Activated CD8-positive, alpha-beta memory T cell treated with anti-CD3 and anti-CD28 coated beads, Interleukin-2, amount 50 U/mL, for 48 hours (primary cell): ENCODE results near the gene CRACR2A.

Source experiments
- DNase-seq: peaks from one replicate; pipeline ENCODE4 v3.0.0-alpha.2; 2020

CRACR2A gene

DNA sequence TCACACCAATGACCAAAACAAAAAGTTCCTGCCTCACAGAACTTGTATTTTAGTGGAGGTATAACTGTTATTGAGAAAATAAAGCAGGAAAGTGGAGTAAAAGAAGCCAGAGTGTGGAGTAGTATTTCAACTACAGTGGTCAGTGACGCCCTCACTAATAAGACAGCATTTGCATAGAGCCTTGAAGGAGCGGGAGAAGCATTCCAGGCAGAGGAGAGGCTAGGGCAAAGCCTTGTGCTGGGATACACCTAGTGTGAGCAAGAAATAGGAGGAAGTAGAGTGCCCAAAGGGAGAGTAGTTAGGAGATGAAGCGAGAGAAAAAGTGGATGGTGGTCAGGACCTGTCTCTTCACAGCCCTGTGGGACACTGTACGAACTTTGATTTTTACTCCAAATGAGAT is 107.8 kb downstream of the CRACR2A start:
- no peak for DNase-seq

- DNase-seq: no peak
Measured at GRCh38 chr12:3644104-3644503, 108.8 kb downstream of the CRACR2A start.

DNA sequence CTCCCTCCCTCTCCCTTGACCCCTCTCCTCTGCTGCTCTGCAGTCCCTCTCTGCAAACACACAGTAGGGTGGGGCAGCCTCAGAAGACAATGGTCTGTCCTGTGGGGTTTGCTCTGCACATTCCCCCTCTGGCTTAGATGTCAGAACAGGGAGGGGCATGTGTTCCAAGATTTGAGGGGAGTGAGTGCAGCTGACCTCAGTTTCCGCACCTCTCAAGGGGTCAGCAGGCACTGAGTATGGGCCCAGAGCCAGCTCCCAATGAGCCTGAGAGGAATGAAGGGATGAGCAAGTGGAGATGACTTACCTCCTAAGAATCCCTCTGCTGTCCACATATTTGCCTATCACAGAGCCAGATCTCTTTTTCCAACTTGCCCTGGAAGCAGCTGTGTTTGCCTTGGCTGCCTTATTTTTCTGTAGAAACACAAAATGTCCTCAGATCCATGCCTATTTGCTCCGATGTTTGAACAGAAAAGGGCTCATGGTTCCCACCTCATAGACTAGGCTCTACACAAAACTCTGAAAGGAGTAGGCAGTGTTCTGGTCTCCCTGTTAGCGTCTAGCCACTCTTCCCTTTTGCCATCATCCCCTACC is 111.4 kb downstream of the CRACR2A start:
- DNase-seq: no peak

GRCh38 chr12:3636328-3636727 is 116.6 kb downstream of the CRACR2A start:
- DNase-seq: no peak

DNA sequence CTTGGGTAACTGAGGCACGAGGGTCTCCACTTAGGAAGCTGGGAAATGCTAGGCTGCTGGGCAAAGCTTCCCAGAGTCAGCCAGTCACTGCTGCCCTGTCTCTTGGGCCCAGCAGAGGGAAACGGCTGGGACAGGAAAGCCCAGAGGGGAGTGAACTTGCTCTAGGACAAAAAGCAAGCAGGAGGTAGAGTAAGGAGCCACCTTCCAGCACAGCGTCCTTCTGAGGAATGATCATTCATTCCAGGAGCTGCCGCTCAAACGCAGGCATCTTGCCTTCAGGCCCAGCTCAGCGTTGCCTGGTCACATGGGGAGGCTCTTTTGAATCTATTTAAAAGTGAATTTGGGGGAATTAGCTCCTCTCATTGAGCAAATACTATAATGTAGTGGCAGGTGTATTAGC is 118.6 kb downstream of the CRACR2A start:
- DNase-seq: no peak

DNA sequence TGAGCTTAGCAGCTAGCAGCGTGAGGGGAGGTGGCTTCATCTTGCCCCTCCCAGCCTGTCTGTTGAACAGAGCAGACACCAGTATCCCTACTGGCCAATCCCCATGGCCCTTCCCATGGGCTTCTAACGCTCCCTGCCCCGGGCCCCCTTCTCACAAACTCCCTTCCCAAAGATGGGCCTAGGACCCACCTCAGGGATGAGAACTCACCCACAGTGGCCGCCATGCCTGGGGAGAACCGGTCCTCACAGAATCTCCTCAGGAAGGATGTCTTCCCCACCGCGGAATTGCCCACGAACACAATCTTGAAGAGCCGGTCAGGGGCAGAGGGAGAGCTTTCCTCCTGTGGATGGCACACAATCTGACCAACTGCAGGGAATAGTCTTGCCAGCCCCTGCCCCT is 119.5 kb downstream of the CRACR2A start:
- no peak for DNase-seq

DNA sequence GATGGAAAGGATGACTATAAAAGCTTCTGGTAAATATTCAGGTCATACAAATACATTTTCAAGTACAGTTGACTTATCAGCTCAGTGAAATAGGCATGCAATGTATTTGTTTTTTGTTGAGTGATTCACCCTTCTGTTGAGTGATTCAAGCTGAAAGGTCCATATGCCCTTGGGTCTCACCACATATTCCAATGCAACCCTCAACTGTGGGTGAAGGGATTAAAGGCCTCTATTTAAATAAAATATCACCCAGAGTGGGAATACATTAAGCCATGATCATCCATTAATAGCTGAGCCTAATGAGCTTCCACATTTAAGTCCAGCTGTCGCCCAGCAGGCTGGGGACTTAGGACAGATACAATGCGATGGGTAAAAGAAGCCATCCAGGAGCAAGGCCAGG is 120.2 kb downstream of the CRACR2A start:
- DNase-seq: no peak

GRCh38 chr12:3632256-3632655 is 120.7 kb downstream of the CRACR2A start:
- DNase-seq: no peak

- no peak for DNase-seq
Measured at GRCh38 chr12:3631759-3632158, 121.2 kb downstream of the CRACR2A start.

- no peak for DNase-seq
Measured at GRCh38 chr12:3631272-3631637, 121.7 kb downstream of the CRACR2A start.

GRCh38 chr12:3630621-3631271 is 122.2 kb downstream of the CRACR2A start:
- DNase-seq: no peak

- DNase-seq: no peak
Measured at GRCh38 chr12:3630111-3630510, 122.8 kb downstream of the CRACR2A start.

GRCh38 chr12:3629057-3629830 is 123.7 kb downstream of the CRACR2A start:
- DNase-seq: no peak

- DNase-seq: no peak
Measured at GRCh38 chr12:3628629-3629028, 124.3 kb downstream of the CRACR2A start.

GRCh38 chr12:3627336-3627735 is 125.6 kb downstream of the CRACR2A start:
- DNase-seq: no peak

DNA sequence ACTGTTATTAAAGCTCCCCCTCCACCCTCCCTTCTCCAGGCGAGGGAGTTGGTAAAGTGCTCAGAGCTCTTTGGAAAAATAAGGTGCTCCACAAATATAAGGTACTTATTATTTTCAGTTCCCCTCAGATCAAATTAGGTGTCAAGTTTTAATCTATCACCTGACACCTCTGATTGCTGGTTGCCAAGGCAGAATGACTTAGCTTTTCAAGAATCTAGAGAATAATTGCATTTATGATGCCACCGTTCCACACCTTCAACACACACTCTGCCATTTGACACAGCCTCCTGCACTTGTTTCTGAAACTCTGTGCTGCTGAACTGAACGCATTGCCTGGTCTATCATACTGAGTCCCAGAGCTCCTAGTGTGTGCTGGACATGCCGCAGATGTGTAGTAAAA is 128.6 kb downstream of the CRACR2A start:
- no peak for DNase-seq

DNA sequence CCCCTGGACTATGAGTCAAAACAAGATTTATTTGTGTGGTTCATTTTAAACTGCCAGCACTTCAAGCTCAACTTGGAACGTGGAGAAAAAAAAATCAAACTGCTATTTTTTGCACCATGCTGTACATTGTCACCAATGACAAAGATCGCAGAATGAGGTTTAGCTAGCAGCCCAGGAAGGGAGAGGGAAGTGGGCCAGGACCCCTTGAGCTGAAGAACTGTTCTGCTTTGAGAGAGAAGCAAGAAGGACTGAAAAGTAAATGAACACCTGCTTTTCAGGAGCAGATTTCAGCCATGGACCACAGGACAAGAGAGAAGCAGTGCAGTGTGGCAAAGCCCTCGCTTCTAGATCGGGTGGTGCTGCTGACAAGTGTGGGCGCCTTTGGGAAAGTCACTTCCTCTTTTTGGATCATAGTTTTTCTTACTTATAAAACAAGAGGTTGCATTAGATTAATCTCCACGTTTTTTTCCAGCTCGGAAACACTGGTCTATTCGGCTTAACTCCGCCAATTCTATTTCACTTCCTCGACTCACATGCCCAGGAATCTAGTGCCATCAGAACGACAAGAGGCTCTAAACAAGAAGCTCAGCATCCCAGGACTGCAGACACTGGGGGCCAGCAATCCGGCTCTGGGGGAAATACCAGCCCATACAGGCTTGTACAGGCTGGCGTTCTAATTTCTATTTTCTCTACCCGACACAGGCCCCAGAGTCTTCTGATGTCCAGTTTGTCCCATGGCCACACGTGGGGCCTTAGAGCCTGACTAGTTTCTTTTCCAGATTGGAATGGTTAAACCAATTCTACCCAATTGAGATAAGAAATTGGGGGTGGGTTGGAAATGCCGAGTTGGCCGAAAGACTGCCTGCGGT is 129.9 kb downstream of the CRACR2A start:
- no peak for DNase-seq

- no peak for DNase-seq
Measured at GRCh38 chr12:3622021-3622821, 130.7 kb downstream of the CRACR2A start.

GRCh38 chr12:3620856-3621255 is 132.1 kb downstream of the CRACR2A start:
- no peak for DNase-seq

DNA sequence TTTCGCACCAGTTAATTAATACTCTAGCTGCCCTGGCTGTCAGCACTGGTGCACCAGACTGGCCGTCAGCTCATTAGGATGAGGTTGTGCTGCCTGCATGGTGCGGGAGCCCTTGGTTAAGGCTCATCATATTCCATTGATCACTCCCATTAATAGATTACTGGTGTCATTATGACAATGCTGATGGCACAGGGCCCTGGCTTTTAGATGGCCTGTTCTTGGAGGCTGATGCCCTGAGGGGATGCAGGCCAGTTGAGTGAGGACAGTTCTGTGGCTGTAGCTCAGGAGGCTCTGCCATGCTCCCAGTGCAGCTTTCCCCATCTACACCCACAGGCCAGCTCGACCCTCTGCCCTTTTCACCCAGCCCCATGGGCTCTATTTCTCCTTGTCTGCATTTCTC is 135.3 kb downstream of the CRACR2A start:
- no peak for DNase-seq

GRCh38 chr12:3615862-3616261 is 137.0 kb downstream of the CRACR2A start:
- no peak for DNase-seq

DNA sequence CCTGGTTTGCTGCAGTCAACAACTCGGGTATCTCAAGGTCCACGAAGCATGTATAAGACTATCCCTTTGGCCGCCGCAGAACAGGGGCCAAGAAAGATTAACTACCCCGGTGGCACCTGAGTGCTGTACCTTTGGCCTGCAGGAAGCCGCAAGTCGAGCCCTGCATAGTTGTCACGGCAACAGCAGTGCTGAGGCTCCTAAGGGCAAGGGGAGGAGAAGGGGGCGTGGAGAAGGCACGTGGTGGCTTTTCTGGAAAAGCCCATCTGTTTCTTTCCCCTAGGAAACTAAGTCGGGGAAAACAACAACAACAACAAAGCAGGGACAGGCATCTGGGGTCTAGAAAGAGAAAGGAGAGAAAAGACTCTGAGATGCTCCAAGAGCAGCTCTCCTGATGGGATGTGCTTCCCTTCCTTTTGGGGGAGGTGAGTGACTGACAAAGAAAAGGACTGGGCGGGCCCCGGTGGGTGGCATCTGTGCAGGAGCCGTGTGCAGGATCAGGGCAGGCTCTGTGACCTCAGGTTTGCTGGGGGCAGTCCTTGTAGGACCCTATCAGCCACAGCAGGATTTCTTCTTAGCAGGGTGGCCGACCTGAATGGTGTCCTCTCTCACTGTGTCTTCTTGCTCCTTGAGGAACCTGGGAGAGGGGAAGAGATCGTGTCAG is 138.0 kb downstream of the CRACR2A start:
- no peak for DNase-seq
